ENCODE data around the gene ETV7. TPM values are rescaled to one million over a fixed set of nuclear protein-coding genes. Genes with fewer than 3 reads are reported as not detected.

Gene ETV7
- total RNA-seq, 1 experiment from 2014 or later, result 0.58 TPM

DNA sequence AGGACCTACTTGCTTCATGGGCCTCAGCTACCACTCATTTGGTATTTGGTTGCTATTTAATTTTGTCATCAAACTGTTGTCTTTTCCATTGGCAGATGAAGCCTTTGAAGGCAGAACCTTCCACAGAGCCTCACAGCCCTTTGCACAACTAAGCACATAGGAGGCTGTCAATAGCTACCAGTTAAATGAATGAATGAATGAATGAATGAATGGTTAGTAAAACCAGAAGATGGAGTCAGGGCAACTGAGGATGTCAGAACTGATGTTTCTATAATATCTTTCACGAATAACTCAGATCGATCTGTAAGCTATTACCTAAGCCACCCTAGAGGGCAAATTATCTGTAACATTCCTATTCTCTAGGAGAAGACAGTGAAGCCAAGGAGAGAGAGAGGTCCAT lies 69.8 kb downstream of the ETV7 start:
- Histone ChIP-seq H3K27ac (ENCODE audit: low read depth, low read length, poor library complexity, severe bottlenecking) (no peak overlapping the region), H3K9me3 (ENCODE audit: low read depth, low read length, poor library complexity, severe bottlenecking) (no peaks in the 10 kb centered on the region), H3K4me1 (ENCODE audit: insufficient read depth, low read length, poor library complexity, severe bottlenecking) (no peaks in the 10 kb centered on the region), H3K27me3 (replicated peaks; ENCODE audit: insufficient read depth, low read depth, low read length, poor library complexity) (no peaks in the 10 kb centered on the region), H3K36me3 (ENCODE audit: insufficient read depth, low read length, poor library complexity, severe bottlenecking) (no peaks in the 10 kb centered on the region), H3K4me3 (ENCODE audit: low read depth, low read length, poor library complexity, severe bottlenecking) (no peak overlapping the region)
- no peak for TF ChIP-seq CTCF (conservative IDR thresholded peaks at IDR 0.05; ENCODE audit: low read depth, low read length)
- TF ChIP-seq EZH2 (IDR thresholded peaks at IDR 0.05; ENCODE audit: borderline replicate concordance, low read depth, low read length, poor library complexity, severe bottlenecking), result no peak
- intact Hi-C loops (cut with micrococcal nuclease; ENCODE audit: unreplicated experiment), result no loop called here
- ChIA-PET CTCF (interaction anchor here (1.4 kb wide), 1 partner anchor 15 kb away, joined by 3 read pairs; no protein-coding TSS in a partner anchor), POLR2A (ENCODE audit: low non-redundant PET) (no interaction called here)
- no peak for DNase-seq (ENCODE audit: low spot score)
- BruUV-seq (replicated peaks), result no TSS peak

Other genes starting within 250 kb of the ETV7 start
- gene BRPF3, start 190.9 kb downstream of the ETV7 start, total RNA-seq (2021), result 33.3 and 39.3 TPM in 2 replicates
- gene PNPLA1, start 117.6 kb downstream of the ETV7 start, total RNA-seq (2021), result 0.20 and 0.26 TPM in 2 replicates
- not detected in 2 replicates for gene BNIP5, start 50.8 kb downstream of the ETV7 start, total RNA-seq (2021)
- 0.13 and 0.21 TPM in 2 replicates for gene PXT1, start 55.2 kb upstream of the ETV7 start, total RNA-seq (2021)
- 69.7 and 72.6 TPM in 2 replicates for gene KCTD20, start 55.3 kb upstream of the ETV7 start, total RNA-seq (2021)
- gene STK38, start 159.8 kb upstream of the ETV7 start, total RNA-seq (2021), result 21.2 and 24.2 TPM in 2 replicates
- gene SRSF3, start 206.7 kb upstream of the ETV7 start, total RNA-seq (2021), result 623 and 682 TPM in 2 replicates

Data from A673 (cell line).